PC-9 (cell line): ENCODE results near the gene TBC1D5. TPM values are rescaled to one million over a fixed set of nuclear protein-coding genes. Genes with fewer than 3 reads are reported as not detected.
A peak's percentile ranks its signal among the peaks of the same experiment; 100 is the strongest.

Experiments used
- BruUV-seq: library from RNA; stranded (reverse); fragments of 400-500 nt; replicated peaks from 2 replicates; lab custom pipeline; 2021; lab: Mats Ljungman, UMichigan
- CTCF ChIA-PET: fragments of 300-600 bp; sonication (Branson Sonifier 250); formaldehyde crosslinking; loops from one replicate; lab custom pipeline; 2022; ENCODE audit warnings: antibody characterized with exemption; lab: Charles Lee
- POLR2A ChIA-PET: fragments of 300-600 bp; sonication (Branson Sonifier 250); formaldehyde crosslinking; loops from one replicate; lab custom pipeline; 2022; ENCODE audit warnings: antibody characterized with exemption; ENCODE audit not compliant: unreplicated experiment; lab: Charles Lee
- DNase-seq, 2 experiments: peaks; one replicate each; pipeline versions ENCODE4 v3.0.0 to v3.0.0-alpha.2; 2015 to 2022; ENCODE audit warnings: mixed read lengths in 1 of 2
- H2AFZ ChIP-seq: fragments of 200-600 bp; sonication (generic); 2 replicates; pipeline ENCODE4 v1.8.1; 2017; ENCODE audit warnings: antibody characterized with exemption
- H3F3A ChIP-seq: fragments of 200-600 bp; sonication (generic); 2 replicates; pipeline ENCODE4 v1.8.1; 2017; ENCODE audit warnings: antibody characterized with exemption, mild to moderate bottlenecking, low read depth; ENCODE audit not compliant: insufficient read depth
- H3K27ac ChIP-seq: fragments of 200-600 bp; sonication (generic); 2 replicates; pipeline ENCODE4 v1.6.1; 2016; ENCODE audit warnings: mixed run types
- H3K27me3 ChIP-seq: fragments of 200-600 bp; sonication (generic); 2 replicates; pipeline ENCODE4 v1.6.1; 2016; ENCODE audit warnings: low read depth, mixed run types; ENCODE audit not compliant: insufficient read depth
- H3K36me3 ChIP-seq: fragments of 200-600 bp; sonication (generic); 2 replicates; pipeline ENCODE4 v1.6.1; 2016; ENCODE audit warnings: low read depth, mixed run types
- H3K4me1 ChIP-seq: fragments of 200-600 bp; sonication (generic); replicated peaks from 2 replicates; pipeline ENCODE4 v1.6.1; 2016; ENCODE audit warnings: mixed run types; ENCODE audit not compliant: insufficient read depth
- H3K4me2 ChIP-seq: fragments of 200-600 bp; sonication (generic); 2 replicates; pipeline ENCODE4 v1.6.1; 2017; ENCODE audit warnings: mixed run types
- H3K4me3 ChIP-seq: fragments of 200-600 bp; sonication (generic); 2 replicates; pipeline ENCODE4 v1.6.1; 2016; ENCODE audit warnings: mixed run types
- H3K79me2 ChIP-seq: fragments of 200-600 bp; sonication (generic); 2 replicates; pipeline ENCODE4 v1.6.1; 2017; ENCODE audit warnings: low read depth, mixed run types
- H3K9me2 ChIP-seq: fragments of 200-600 bp; sonication (generic); 2 replicates; pipeline ENCODE4 v1.8.1; 2017; ENCODE audit warnings: mild to moderate bottlenecking; ENCODE audit not compliant: insufficient read depth
- H3K9me3 ChIP-seq: fragments of 200-600 bp; sonication (generic); 2 replicates; pipeline ENCODE4 v1.8.1; 2016; ENCODE audit warnings: low read depth; ENCODE audit not compliant: insufficient read depth
- H4K20me1 ChIP-seq: fragments of 200-600 bp; sonication (generic); 2 replicates; pipeline ENCODE4 v1.8.1; 2017; ENCODE audit not compliant: insufficient read depth
- CTCF ChIP-seq: fragments of 200-600 bp; sonication (generic); conservative IDR thresholded peaks from 2 replicates; pipeline ENCODE4 v1.6.1; 2017; ENCODE audit warnings: mixed run types, antibody characterized with exemption, mild to moderate bottlenecking, moderate library complexity
- EZH2 ChIP-seq: fragments of 200-600 bp; sonication (generic); IDR thresholded peaks from 2 replicates; pipeline ENCODE4 v1.8.0; 2017; ENCODE audit warnings: antibody characterized with exemption, low read depth
- intact Hi-C: fragments of 100-400 bp; cut with micrococcal nuclease; formaldehyde crosslinking; loops from one replicate; pipeline ENCODE4 v1.10.0; 2022; ENCODE audit not compliant: unreplicated experiment
- total RNA-seq: library from RNA; stranded (reverse); gene quantifications from 2 replicates; pipeline ENCODE4 v1.2.3, GENCODE V29; 2021

TBC1D5 gene
- total RNA-seq, 1 experiment from 2014 or later = 54.0 TPM

GRCh38 chr3:17217588-17217987 lies 524.8 kb downstream of the TBC1D5 start:
- H3K4me3 ChIP-seq = no peak overlapping the region
- no peaks in the 10 kb centered on the region for H3K4me1 ChIP-seq
- BruUV-seq = no TSS peak
- DNase-seq = no peak
- no peaks in the 10 kb centered on the region for H3K36me3 ChIP-seq
- ChIA-PET POLR2A (no interaction called here), CTCF (no interaction called here)
- no peak overlapping the region for H2AFZ ChIP-seq
- TF ChIP-seq EZH2 (no peak), CTCF (no peak)
- no peaks in the 10 kb centered on the region; the same call in 1 of the 2 replicates for H3K9me2 ChIP-seq
- intact Hi-C loops = no loop called here
- H3K27me3 ChIP-seq = no peaks in the 10 kb centered on the region
- H3K79me2 ChIP-seq = no peaks in the 10 kb centered on the region
- no peak overlapping the region for H3K27ac ChIP-seq
- no peak overlapping the region for H3K4me2 ChIP-seq
- no peaks in the 10 kb centered on the region for H3F3A ChIP-seq
- H3K9me3 ChIP-seq = no peaks in the 10 kb centered on the region; the same call in 1 of the 2 replicates
- H4K20me1 ChIP-seq = no peaks in the 10 kb centered on the region

DNA sequence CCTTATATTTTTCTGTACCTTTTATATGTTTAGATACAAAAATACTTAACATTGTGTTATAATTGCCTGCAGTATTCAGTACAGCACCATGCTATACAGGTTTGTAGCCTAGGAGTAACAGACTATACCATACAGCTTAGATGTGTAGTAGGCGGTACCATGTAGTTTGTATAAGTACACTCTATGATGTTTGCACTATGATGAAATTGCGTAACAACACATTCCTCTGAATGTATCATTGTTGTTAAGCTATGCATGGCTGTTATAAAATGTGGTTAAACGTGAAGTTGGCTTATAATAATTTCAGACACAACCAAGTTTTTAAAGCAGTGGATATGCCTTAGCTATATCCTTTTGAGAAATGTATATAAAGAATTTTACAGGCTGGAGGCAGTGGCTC lies 529.3 kb downstream of the TBC1D5 start:
- Histone ChIP-seq H3K9me2 (no peaks in the 10 kb centered on the region; the same call in 1 of the 2 replicates), H2AFZ (no peak overlapping the region), H3K4me1 (no peaks in the 10 kb centered on the region), H3K27me3 (no peaks in the 10 kb centered on the region), H4K20me1 (no peaks in the 10 kb centered on the region), H3K27ac (no peak overlapping the region), H3F3A (no peaks in the 10 kb centered on the region), H3K36me3 (no peaks in the 10 kb centered on the region), H3K9me3 (no peaks in the 10 kb centered on the region), H3K4me3 (no peak overlapping the region), H3K79me2 (no peaks in the 10 kb centered on the region), H3K4me2 (no peak overlapping the region)
- no TSS peak for BruUV-seq
- intact Hi-C loops = no loop called here
- DNase-seq = peak in 1 of 2 experiments; percentile 65
- TF ChIP-seq EZH2 (no peak), CTCF (no peak)
- POLR2A ChIA-PET = no interaction called here
- CTCF ChIA-PET = no interaction called here

DNA sequence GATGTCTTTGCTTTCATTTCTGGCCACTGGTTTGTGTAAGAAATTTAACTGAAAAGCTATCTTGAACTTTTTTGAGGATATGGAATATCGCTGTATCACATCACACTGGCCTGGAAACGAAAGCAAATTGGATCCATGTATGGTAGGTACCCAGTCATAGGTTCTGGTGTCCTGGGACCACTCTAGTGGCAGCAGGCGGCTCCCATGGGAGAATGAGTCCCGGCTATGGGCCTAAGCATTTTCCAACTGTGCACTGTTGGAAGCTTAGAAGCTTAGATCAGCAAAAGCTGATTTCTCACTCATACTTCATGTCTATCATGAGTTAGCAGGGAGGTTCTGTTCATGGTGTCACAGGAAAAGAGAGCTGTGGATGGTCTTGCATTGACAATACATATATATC lies 534.5 kb downstream of the TBC1D5 start:
- POLR2A ChIA-PET = no interaction called here
- CTCF ChIA-PET = no interaction called here
- no peak for DNase-seq
- Histone ChIP-seq H3K4me2 (no peak overlapping the region), H3K27me3 (no peaks in the 10 kb centered on the region), H3K4me1 (no peaks in the 10 kb centered on the region), H4K20me1 (no peaks in the 10 kb centered on the region), H3K4me3 (no peak overlapping the region), H2AFZ (no peak overlapping the region), H3F3A (no peaks in the 10 kb centered on the region), H3K79me2 (no peaks in the 10 kb centered on the region), H3K36me3 (no peaks in the 10 kb centered on the region), H3K27ac (no peak overlapping the region), H3K9me3 (no peaks in the 10 kb centered on the region; the same call in 1 of the 2 replicates), H3K9me2 (no peaks in the 10 kb centered on the region)
- no peak for TF ChIP-seq EZH2
- TF ChIP-seq CTCF = no peak
- intact Hi-C loops = no loop called here
- no TSS peak for BruUV-seq
